GM23248 (cell line): ENCODE data around the gene BICD1.

Source experiments
- EZH2 ChIP-seq: fragments of 200-600 bp; sonication (generic); IDR thresholded peaks from 2 replicates; pipeline ENCODE4 v1.6.1; 2018; ENCODE audit warnings: antibody characterized with exemption, mild to moderate bottlenecking; ENCODE audit not compliant: insufficient read depth, poor library complexity, severe bottlenecking
- EZH2phosphoT487 ChIP-seq: fragments of 200-600 bp; sonication (generic); IDR thresholded peaks from 2 replicates; pipeline ENCODE4 v1.6.1; 2018; ENCODE audit warnings: antibody characterized with exemption, moderate library complexity, mild to moderate bottlenecking, low read depth; ENCODE audit not compliant: insufficient read depth

DNA sequence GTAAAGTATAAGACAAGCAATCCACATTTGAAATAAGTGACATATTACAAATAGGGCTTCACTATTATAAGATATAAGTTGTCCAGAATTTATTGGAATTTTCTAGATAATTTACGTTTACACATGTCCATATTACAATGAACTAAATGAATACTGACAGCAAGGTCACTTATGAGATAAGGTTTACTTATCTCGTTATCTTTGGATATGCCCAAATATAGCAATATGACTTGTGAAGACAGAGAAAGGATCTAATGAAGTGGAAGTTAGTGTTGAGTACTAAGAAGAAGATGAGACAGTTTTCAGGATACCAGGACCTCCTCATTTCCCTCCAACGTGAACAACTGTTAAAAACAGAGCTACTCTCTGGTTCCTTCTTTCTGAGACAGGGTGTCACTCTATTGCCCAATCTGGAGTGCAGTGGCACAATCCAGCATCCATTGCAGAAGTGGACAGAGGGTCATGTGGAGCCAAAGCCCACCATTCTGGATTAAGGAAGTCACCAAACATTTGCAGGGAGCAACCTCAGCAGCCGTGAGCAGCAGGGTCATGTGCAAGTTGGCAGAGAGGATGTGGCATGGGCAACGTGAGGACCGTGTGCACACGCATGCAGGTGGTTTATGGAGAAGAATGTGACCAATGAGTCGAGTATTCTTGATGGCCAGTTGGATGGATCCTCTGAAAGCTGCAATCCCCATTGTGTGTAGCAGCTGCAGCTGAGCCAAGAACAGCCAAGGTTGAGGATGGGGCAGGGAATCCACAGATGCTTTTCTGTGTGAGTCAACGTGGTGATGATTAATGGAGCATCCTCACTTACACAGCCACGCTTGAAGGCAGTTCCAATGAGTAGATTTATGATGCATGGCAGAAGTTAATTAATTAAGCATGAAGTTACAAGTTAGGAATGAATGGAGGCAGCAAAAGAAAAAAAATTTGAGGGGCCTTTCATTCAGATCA, 111.0 kb downstream of the BICD1 start:
- TF ChIP-seq EZH2phosphoT487, result no peak
- no peak for TF ChIP-seq EZH2
